Activated naive CD4-positive, alpha-beta T cell treated with Interleukin-2 at 50 U/mL for 16 hours (primary cell): ENCODE results near the gene TNFSF8.
A peak's percentile ranks its signal among the peaks of the same experiment; 100 is the strongest.

Source experiments
- DNase-seq: peaks from one replicate; pipeline ENCODE4 v3.0.0-alpha.2; 2020

TNFSF8 gene

GRCh38 chr9:114935119-114935518, 4.7 kb upstream of the TNFSF8 start:
- DNase-seq, result no peak

- no peak for DNase-seq
Measured at GRCh38 chr9:114932502-114932901, 2.1 kb upstream of the TNFSF8 start.

GRCh38 chr9:114931407-114931806, 1.0 kb upstream of the TNFSF8 start:
- DNase-seq, result no peak

GRCh38 chr9:114929201-114929600, 1.2 kb downstream of the TNFSF8 start:
- DNase-seq, result no peak

- no peak for DNase-seq
Measured at GRCh38 chr9:114928671-114929070, 1.7 kb downstream of the TNFSF8 start.

GRCh38 chr9:114928136-114928535, 2.3 kb downstream of the TNFSF8 start:
- no peak for DNase-seq

- DNase-seq, result no peak
Measured at GRCh38 chr9:114925672-114926071, 4.7 kb downstream of the TNFSF8 start.

- no peak for DNase-seq
Measured at GRCh38 chr9:114925039-114925438, 5.4 kb downstream of the TNFSF8 start.

- DNase-seq, result no peak
Measured at GRCh38 chr9:114924327-114924726, 6.1 kb downstream of the TNFSF8 start.

GRCh38 chr9:114923918-114924317, 6.5 kb downstream of the TNFSF8 start:
- DNase-seq, result no peak

- no peak for DNase-seq
Measured at GRCh38 chr9:114921171-114921570, 9.2 kb downstream of the TNFSF8 start.

GRCh38 chr9:114919611-114920010, 10.8 kb downstream of the TNFSF8 start:
- DNase-seq, result peak; percentile 28

GRCh38 chr9:114916481-114916880, 13.9 kb downstream of the TNFSF8 start:
- no peak for DNase-seq

GRCh38 chr9:114914139-114914538, 16.3 kb downstream of the TNFSF8 start:
- DNase-seq, result no peak

- DNase-seq, result no peak
Measured at GRCh38 chr9:114913656-114914055, 16.7 kb downstream of the TNFSF8 start.

GRCh38 chr9:114913217-114913616, 17.2 kb downstream of the TNFSF8 start:
- no peak for DNase-seq

- no peak for DNase-seq
Measured at GRCh38 chr9:114911167-114911821, 19.1 kb downstream of the TNFSF8 start.

- DNase-seq, result no peak
Measured at GRCh38 chr9:114910541-114910940, 19.9 kb downstream of the TNFSF8 start.

GRCh38 chr9:114909661-114910060, 20.7 kb downstream of the TNFSF8 start:
- DNase-seq, result no peak

- peak; percentile 39 for DNase-seq
Measured at GRCh38 chr9:114908805-114909448, 21.5 kb downstream of the TNFSF8 start.

GRCh38 chr9:114908104-114908622, 22.2 kb downstream of the TNFSF8 start:
- no peak for DNase-seq

GRCh38 chr9:114906922-114907571, 23.3 kb downstream of the TNFSF8 start:
- no peak for DNase-seq

GRCh38 chr9:114905170-114905940, 25.0 kb downstream of the TNFSF8 start:
- DNase-seq, result no peak
